B cell (primary cell): ENCODE measurements around the gene ANKRD37.

Experiments used
- EZH2 ChIP-seq: IDR thresholded peaks from 2 replicates; pipeline ENCODE4 v1.6.1; 2012; ENCODE audit warnings: borderline replicate concordance, low read depth, mild to moderate bottlenecking, moderate library complexity, low read length; ENCODE audit not compliant: insufficient read depth, poor library complexity, severe bottlenecking
- TF ChIP-seq, protein P1 (sequence below): fragments of 200-600 bp; IDR thresholded peaks from one replicate; pipeline ENCODE4 v1.8.0; 2022; ENCODE audit warnings: antibody characterized with exemption, mild to moderate bottlenecking

DNA sequence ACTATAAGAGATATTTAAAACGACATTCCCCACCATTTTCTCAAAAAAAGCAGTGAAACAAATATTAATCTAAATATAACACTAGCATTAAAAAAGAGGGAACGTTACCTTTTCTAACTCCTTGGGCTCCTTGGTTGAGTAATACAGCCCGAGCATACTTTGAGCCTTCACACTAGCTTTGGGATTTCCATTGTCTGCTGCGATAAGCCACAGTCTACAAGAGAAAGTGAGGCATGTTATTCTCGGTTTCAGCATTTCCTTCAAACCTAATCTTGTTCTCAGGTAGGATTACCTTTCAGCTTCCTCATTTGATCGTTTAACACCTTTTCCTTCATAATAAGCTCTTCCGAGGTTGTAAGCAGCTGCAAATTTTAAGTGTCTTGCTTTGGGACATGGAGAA lies 22.6 kb upstream of the ANKRD37 start:
- TF ChIP-seq, protein P1, sequence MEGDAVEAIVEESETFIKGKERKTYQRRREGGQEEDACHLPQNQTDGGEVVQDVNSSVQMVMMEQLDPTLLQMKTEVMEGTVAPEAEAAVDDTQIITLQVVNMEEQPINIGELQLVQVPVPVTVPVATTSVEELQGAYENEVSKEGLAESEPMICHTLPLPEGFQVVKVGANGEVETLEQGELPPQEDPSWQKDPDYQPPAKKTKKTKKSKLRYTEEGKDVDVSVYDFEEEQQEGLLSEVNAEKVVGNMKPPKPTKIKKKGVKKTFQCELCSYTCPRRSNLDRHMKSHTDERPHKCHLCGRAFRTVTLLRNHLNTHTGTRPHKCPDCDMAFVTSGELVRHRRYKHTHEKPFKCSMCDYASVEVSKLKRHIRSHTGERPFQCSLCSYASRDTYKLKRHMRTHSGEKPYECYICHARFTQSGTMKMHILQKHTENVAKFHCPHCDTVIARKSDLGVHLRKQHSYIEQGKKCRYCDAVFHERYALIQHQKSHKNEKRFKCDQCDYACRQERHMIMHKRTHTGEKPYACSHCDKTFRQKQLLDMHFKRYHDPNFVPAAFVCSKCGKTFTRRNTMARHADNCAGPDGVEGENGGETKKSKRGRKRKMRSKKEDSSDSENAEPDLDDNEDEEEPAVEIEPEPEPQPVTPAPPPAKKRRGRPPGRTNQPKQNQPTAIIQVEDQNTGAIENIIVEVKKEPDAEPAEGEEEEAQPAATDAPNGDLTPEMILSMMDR: no peak
- no peak for TF ChIP-seq EZH2
